ENCODE results near the gene BMP2.

BMP2 gene

DNA sequence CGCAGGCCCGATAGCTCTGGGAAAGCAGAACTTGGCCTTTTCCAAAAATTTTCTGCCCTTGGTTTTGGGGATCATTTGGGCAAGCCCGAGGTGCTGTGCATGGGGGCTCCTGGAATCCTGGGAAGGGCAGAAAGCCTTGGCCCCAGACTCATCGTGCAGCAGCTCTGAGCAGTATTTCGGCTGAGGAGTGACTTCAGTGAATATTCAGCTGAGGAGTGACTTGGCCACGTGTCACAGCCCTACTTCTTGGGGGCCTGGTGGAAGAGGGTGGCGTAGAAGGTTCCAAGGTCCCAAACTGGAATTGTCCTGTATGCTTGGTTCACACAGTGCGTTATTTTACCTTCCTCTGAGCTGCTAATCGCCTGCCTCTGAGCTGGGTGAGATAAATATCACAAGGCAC, 1.1 kb upstream of the BMP2 start:
- TF ChIP-seq, protein P1, sequence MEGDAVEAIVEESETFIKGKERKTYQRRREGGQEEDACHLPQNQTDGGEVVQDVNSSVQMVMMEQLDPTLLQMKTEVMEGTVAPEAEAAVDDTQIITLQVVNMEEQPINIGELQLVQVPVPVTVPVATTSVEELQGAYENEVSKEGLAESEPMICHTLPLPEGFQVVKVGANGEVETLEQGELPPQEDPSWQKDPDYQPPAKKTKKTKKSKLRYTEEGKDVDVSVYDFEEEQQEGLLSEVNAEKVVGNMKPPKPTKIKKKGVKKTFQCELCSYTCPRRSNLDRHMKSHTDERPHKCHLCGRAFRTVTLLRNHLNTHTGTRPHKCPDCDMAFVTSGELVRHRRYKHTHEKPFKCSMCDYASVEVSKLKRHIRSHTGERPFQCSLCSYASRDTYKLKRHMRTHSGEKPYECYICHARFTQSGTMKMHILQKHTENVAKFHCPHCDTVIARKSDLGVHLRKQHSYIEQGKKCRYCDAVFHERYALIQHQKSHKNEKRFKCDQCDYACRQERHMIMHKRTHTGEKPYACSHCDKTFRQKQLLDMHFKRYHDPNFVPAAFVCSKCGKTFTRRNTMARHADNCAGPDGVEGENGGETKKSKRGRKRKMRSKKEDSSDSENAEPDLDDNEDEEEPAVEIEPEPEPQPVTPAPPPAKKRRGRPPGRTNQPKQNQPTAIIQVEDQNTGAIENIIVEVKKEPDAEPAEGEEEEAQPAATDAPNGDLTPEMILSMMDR (IDR thresholded peaks at IDR 0.05; ENCODE audit: low read depth, low read length, missing control alignments) = no peak
- H3K4me3 ChIP-seq (replicated peaks; ENCODE audit: low read depth, low read length) = no peak overlapping the region

GRCh38 chr20:6767126-6767535, 355 bp upstream of the BMP2 start:
- TF ChIP-seq, protein P1 (IDR thresholded peaks at IDR 0.05; ENCODE audit: low read depth, low read length, missing control alignments) = no peak
- peak overlapping the region; percentile 41 for H3K4me3 ChIP-seq (replicated peaks; ENCODE audit: low read depth, low read length)
- DNase-seq (ENCODE audit: extremely low read depth, low read depth) = no peak

More for the DNA sequence above, 1.1 kb upstream of the BMP2 start:
- DNase-seq (ENCODE audit: extremely low read depth, low read depth) = no peak

DNA sequence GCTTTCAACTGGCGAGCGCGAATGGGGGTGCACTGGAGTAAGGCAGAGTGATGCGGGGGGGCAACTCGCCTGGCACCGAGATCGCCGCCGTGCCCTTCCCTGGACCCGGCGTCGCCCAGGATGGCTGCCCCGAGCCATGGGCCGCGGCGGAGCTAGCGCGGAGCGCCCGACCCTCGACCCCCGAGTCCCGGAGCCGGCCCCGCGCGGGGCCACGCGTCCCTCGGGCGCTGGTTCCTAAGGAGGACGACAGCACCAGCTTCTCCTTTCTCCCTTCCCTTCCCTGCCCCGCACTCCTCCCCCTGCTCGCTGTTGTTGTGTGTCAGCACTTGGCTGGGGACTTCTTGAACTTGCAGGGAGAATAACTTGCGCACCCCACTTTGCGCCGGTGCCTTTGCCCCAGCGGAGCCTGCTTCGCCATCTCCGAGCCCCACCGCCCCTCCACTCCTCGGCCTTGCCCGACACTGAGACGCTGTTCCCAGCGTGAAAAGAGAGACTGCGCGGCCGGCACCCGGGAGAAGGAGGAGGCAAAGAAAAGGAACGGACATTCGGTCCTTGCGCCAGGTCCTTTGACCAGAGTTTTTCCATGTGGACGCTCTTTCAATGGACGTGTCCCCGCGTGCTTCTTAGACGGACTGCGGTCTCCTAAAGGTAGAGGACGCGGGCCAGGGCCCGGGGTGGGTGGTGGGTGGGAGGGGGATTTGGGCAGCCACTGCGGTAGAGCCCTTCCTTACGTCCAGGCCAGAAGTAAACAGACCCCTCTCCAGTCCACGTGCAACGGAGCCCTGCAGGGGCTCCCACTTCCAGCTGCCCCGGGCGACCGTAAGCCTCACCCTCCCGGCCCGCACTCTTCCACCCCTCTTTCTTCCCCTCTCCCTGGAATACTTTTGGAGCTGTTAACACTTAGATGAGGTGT, 998 bp downstream of the BMP2 start:
- no peak for DNase-seq (ENCODE audit: extremely low read depth, low read depth)
- peak overlapping the region; percentile 54 for H3K4me3 ChIP-seq (replicated peaks; ENCODE audit: low read depth, low read length)
- TF ChIP-seq, protein P1 (IDR thresholded peaks at IDR 0.05; ENCODE audit: low read depth, low read length, missing control alignments) = no peak

GRCh38 chr20:6769903-6770785, 2.7 kb downstream of the BMP2 start:
- peak overlapping the region; percentile 54 for H3K4me3 ChIP-seq (replicated peaks; ENCODE audit: low read depth, low read length)
- DNase-seq (ENCODE audit: extremely low read depth, low read depth) = no peak
- TF ChIP-seq, protein P1 (IDR thresholded peaks at IDR 0.05; ENCODE audit: low read depth, low read length, missing control alignments) = no peak

DNA sequence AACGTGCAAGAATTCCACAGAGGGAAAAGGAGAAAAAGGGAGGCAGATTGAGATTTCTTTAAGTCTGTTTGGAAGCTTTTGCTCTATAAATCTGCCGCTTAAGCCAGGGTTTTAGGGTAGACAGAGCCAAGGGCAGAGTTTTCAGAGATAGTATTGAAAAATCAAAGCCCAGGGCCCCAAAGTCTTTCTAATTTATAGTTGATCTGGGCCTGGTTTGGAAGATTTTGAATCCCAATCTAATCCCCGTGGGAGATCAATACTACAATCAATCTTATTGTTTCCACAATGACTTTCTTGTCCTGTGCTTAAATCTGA, 3.3 kb downstream of the BMP2 start:
- peak overlapping the region; percentile 54 for H3K4me3 ChIP-seq (replicated peaks; ENCODE audit: low read depth, low read length)
- TF ChIP-seq, protein P1 (IDR thresholded peaks at IDR 0.05; ENCODE audit: low read depth, low read length, missing control alignments) = no peak
- DNase-seq (ENCODE audit: extremely low read depth, low read depth) = no peak

DNA sequence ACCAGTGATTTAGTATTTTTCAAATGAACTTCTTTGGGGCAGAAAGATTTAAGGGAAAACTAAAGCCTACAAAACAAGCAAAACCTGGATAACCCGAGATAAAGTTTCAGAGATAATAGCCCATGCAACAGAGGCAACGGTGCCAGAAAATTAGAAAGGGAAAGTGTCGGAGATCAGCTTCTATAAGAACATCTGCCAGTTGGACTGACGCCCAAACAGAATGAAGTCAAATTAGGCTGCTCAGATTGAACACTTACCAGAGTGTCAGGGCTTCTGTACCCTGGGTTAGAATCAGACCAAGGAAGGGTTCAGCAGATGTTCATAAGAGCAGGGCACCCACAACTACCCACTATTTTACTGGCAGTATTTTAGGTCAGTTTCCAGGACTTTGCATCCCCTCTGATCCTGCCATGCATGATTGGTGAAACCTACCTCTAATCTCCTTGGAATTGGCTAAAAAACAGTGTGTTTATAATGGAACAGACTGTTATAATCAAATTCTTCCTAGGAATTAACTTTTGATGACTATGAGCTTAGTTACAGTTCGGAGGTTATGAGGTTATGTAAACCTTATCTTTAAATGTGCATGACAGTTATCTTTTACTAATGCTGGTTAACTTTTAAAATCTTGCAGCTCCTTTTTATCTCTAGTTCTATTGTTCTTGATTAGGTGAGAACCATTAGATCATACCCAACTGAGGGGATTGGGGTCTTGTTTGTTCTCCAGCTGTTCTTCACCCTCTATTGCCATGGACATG, 13.1 kb downstream of the BMP2 start:
- DNase-seq (ENCODE audit: extremely low read depth, low read depth) = no peak
- no peak overlapping the region for H3K4me3 ChIP-seq (replicated peaks; ENCODE audit: low read depth, low read length)
- TF ChIP-seq, protein P1 (IDR thresholded peaks at IDR 0.05; ENCODE audit: low read depth, low read length, missing control alignments) = no peak

All from HFF-Myc (cell line).